SK-N-SH treated with all-trans-retinoic acid at 6 μM for 48 hours (cell line): ENCODE data around the gene PDZD2.

Experiments
- ATAC-seq: fragments of 200-7000 bp; cut with Tn5 transposase; 3 replicates; pipeline ENCODE4 v1.9.1; 2020; ENCODE audit warnings: mild to moderate bottlenecking, moderate library complexity
- ARNTL ChIP-seq: fragments of 450-650 bp; formaldehyde crosslinking; IDR thresholded peaks from 2 replicates; pipeline ENCODE4 v1.5.0; 2020; ENCODE audit warnings: low read depth, mild to moderate bottlenecking, moderate library complexity, borderline replicate concordance
- BACH2 ChIP-seq: fragments of 250-450 bp; sonication (Bioruptor Pico); IDR thresholded peaks from 2 replicates; pipeline ENCODE4 v1.9.0; 2021; ENCODE audit warnings: mild to moderate bottlenecking, borderline replicate concordance
- CREB5 ChIP-seq: fragments of 250-450 bp; sonication (Bioruptor Pico); IDR thresholded peaks from 2 replicates; pipeline ENCODE4 v1.5.1; 2020; ENCODE audit warnings: low read depth, mild to moderate bottlenecking, moderate library complexity
- CSDC2 ChIP-seq: fragments of 250-450 bp; sonication (Bioruptor Pico); IDR thresholded peaks from 2 replicates; pipeline ENCODE4 v1.5.0; 2020; ENCODE audit warnings: mild to moderate bottlenecking, moderate library complexity
- ESRRG ChIP-seq: fragments of 250-450 bp; sonication (Bioruptor Pico); IDR thresholded peaks from 2 replicates; pipeline ENCODE4 v1.6.1; 2021; ENCODE audit warnings: mild to moderate bottlenecking
- GLIS3 ChIP-seq: fragments of 250-450 bp; sonication (Bioruptor Pico); IDR thresholded peaks from 2 replicates; pipeline ENCODE4 v1.5.0; 2020; ENCODE audit warnings: mild to moderate bottlenecking, moderate library complexity
- ISL1 ChIP-seq: fragments of 250-450 bp; sonication (Bioruptor Pico); IDR thresholded peaks from 2 replicates; pipeline ENCODE4 v2.1.2; 2022; ENCODE audit warnings: mild to moderate bottlenecking, moderate library complexity
- OSR1 ChIP-seq: fragments of 250-450 bp; sonication (Bioruptor Pico); IDR thresholded peaks from 2 replicates; pipeline ENCODE4 v1.8.0; 2022; ENCODE audit warnings: moderate library complexity, mild to moderate bottlenecking, inconsistent platforms
- POU6F1 ChIP-seq: fragments of 250-450 bp; sonication (Bioruptor Pico); IDR thresholded peaks from 2 replicates; pipeline ENCODE4 v1.8.0; 2021; ENCODE audit warnings: low read depth, mild to moderate bottlenecking, moderate library complexity, borderline replicate concordance
- PPARA ChIP-seq: fragments of 250-450 bp; sonication (Bioruptor Pico); IDR thresholded peaks from 2 replicates; pipeline ENCODE4 v1.5.0; 2020; ENCODE audit warnings: mild to moderate bottlenecking, borderline replicate concordance
- RARB ChIP-seq: fragments of 250-450 bp; sonication (Bioruptor Pico); IDR thresholded peaks from 2 replicates; pipeline ENCODE4 v1.8.0; 2021; ENCODE audit warnings: mild to moderate bottlenecking, moderate library complexity
- TCF4 ChIP-seq: fragments of 250-450 bp; sonication (Bioruptor Pico); IDR thresholded peaks from 2 replicates; pipeline ENCODE4 v1.8.0; 2021; ENCODE audit warnings: mild to moderate bottlenecking, moderate library complexity, borderline replicate concordance
- TOX ChIP-seq: fragments of 250-450 bp; sonication (Bioruptor Pico); IDR thresholded peaks from 2 replicates; pipeline ENCODE4 v1.8.0; 2021; ENCODE audit warnings: mild to moderate bottlenecking, moderate library complexity, borderline replicate concordance
- ZC3H10 ChIP-seq: fragments of 250-450 bp; sonication (Bioruptor Pico); IDR thresholded peaks from 2 replicates; pipeline ENCODE4 v1.5.1; 2021; ENCODE audit warnings: mild to moderate bottlenecking, moderate library complexity
- ZFP3 ChIP-seq: fragments of 250-450 bp; sonication (Bioruptor Pico); IDR thresholded peaks from 2 replicates; pipeline ENCODE4 v1.5.0; 2020; ENCODE audit warnings: mild to moderate bottlenecking, moderate library complexity
- ZFP30 ChIP-seq: fragments of 450-650 bp; formaldehyde crosslinking; IDR thresholded peaks from 2 replicates; pipeline ENCODE4 v1.5.0; 2022; ENCODE audit warnings: mild to moderate bottlenecking, moderate library complexity
- ZNF70 ChIP-seq: fragments of 450-650 bp; formaldehyde crosslinking; IDR thresholded peaks from 2 replicates; pipeline ENCODE4 v1.5.0; 2020; ENCODE audit warnings: mild to moderate bottlenecking, moderate library complexity
- TF ChIP-seq, protein P1 (sequence below): fragments of 250-450 bp; sonication (Bioruptor Pico); IDR thresholded peaks from 2 replicates; pipeline ENCODE4 v1.5.0; 2020; ENCODE audit warnings: mild to moderate bottlenecking, moderate library complexity
- TF ChIP-seq, protein P2 (sequence below): fragments of 250-450 bp; sonication (Bioruptor Pico); IDR thresholded peaks from 2 replicates; pipeline ENCODE4 v1.5.1; 2021; ENCODE audit warnings: mild to moderate bottlenecking, moderate library complexity
- TF ChIP-seq, protein P3 (sequence below): fragments of 250-450 bp; sonication (Bioruptor Pico); IDR thresholded peaks from 2 replicates; pipeline ENCODE4 v1.8.0; 2020; ENCODE audit warnings: mild to moderate bottlenecking, moderate library complexity, borderline replicate concordance

The PDZD2 gene

GRCh38 chr5:32109236-32109635 is 470.3 kb downstream of the PDZD2 start:
- TF ChIP-seq ARNTL (CRISPR knock-in tag) (no peak), CREB5 (no peak), CSDC2 (no peak), BACH2 (CRISPR knock-in tag) (no peak), RARB (CRISPR knock-in tag) (no peak), ISL1 (CRISPR knock-in tag) (no peak), ESRRG (CRISPR knock-in tag) (no peak), TCF4 (CRISPR knock-in tag) (no peak), ZNF70 (no peak), POU6F1 (no peak), TOX (no peak), ZFP30 (CRISPR knock-in tag) (no peak), ZFP3 (no peak), OSR1 (CRISPR knock-in tag) (no peak), PPARA (no peak)
- TF ChIP-seq, protein P1, sequence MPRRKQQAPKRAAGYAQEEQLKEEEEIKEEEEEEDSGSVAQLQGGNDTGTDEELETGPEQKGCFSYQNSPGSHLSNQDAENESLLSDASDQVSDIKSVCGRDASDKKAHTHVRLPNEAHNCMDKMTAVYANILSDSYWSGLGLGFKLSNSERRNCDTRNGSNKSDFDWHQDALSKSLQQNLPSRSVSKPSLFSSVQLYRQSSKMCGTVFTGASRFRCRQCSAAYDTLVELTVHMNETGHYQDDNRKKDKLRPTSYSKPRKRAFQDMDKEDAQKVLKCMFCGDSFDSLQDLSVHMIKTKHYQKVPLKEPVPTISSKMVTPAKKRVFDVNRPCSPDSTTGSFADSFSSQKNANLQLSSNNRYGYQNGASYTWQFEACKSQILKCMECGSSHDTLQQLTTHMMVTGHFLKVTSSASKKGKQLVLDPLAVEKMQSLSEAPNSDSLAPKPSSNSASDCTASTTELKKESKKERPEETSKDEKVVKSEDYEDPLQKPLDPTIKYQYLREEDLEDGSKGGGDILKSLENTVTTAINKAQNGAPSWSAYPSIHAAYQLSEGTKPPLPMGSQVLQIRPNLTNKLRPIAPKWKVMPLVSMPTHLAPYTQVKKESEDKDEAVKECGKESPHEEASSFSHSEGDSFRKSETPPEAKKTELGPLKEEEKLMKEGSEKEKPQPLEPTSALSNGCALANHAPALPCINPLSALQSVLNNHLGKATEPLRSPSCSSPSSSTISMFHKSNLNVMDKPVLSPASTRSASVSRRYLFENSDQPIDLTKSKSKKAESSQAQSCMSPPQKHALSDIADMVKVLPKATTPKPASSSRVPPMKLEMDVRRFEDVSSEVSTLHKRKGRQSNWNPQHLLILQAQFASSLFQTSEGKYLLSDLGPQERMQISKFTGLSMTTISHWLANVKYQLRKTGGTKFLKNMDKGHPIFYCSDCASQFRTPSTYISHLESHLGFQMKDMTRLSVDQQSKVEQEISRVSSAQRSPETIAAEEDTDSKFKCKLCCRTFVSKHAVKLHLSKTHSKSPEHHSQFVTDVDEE (CRISPR knock-in tag) = no peak
- TF ChIP-seq, protein P2, sequence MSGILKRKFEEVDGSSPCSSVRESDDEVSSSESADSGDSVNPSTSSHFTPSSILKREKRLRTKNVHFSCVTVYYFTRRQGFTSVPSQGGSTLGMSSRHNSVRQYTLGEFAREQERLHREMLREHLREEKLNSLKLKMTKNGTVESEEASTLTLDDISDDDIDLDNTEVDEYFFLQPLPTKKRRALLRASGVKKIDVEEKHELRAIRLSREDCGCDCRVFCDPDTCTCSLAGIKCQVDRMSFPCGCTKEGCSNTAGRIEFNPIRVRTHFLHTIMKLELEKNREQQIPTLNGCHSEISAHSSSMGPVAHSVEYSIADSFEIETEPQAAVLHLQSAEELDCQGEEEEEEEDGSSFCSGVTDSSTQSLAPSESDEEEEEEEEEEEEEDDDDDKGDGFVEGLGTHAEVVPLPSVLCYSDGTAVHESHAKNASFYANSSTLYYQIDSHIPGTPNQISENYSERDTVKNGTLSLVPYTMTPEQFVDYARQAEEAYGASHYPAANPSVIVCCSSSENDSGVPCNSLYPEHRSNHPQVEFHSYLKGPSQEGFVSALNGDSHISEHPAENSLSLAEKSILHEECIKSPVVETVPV (CRISPR knock-in tag) = no peak
- TF ChIP-seq, protein P3, sequence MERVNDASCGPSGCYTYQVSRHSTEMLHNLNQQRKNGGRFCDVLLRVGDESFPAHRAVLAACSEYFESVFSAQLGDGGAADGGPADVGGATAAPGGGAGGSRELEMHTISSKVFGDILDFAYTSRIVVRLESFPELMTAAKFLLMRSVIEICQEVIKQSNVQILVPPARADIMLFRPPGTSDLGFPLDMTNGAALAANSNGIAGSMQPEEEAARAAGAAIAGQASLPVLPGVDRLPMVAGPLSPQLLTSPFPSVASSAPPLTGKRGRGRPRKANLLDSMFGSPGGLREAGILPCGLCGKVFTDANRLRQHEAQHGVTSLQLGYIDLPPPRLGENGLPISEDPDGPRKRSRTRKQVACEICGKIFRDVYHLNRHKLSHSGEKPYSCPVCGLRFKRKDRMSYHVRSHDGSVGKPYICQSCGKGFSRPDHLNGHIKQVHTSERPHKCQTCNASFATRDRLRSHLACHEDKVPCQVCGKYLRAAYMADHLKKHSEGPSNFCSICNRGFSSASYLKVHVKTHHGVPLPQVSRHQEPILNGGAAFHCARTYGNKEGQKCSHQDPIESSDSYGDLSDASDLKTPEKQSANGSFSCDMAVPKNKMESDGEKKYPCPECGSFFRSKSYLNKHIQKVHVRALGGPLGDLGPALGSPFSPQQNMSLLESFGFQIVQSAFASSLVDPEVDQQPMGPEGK = no peak
- no peak for ATAC-seq

- TF ChIP-seq ZC3H10 = no peak
- no peak for TF ChIP-seq POU6F1
- TF ChIP-seq CREB5 = no peak
- TF ChIP-seq TOX = no peak
- TF ChIP-seq, all 23 proteins: peak for 0
- ATAC-seq = no peak
These were observed 471.3 kb downstream of the PDZD2 start for GRCh38 chr5:32110111-32110696.

GRCh38 chr5:32115985-32116384 is 477.1 kb downstream of the PDZD2 start:
- ATAC-seq = no peak; the same call in 2 of the 3 replicates
- TF ChIP-seq GLIS3 (CRISPR knock-in tag) (no peak), TOX (no peak), ZFP3 (no peak), BACH2 (CRISPR knock-in tag) (no peak), CREB5 (no peak)
- TF ChIP-seq, protein P2 (CRISPR knock-in tag) = no peak
- TF ChIP-seq, protein P3 = no peak
